SH-SY5Y (cell line): ENCODE measurements around the gene RDH12.

Experiments used
- GATA2 ChIP-seq: IDR thresholded peaks from 2 replicates; pipeline ENCODE4 v1.6.1; 2011; ENCODE audit warnings: mild to moderate bottlenecking, low read depth, low read length
- GATA3 ChIP-seq: IDR thresholded peaks from 2 replicates; pipeline ENCODE4 v1.6.1; 2011; ENCODE audit warnings: low read depth, mild to moderate bottlenecking, low read length, moderate library complexity

DNA sequence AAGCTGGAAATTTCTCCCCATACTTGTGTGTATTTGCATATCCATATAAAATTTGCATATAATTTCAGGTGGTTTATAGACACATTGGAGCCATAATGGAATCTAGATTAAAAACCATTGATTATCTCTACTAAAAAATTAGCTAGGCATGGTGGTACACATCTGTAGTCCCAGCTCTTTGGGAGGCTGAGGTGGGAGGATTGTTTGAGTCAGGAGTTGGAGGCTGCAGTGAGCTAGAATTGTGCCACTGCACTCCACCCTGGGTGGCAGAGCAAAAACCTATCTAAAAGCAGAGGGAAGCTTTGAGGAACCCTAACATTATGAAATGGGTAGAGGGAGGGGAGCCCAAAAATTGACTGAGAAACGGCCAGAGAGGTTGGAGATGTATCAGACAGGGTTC is 3.5 kb upstream of the RDH12 start:
- TF ChIP-seq GATA2, result no peak
- TF ChIP-seq GATA3, result no peak
